HG03521 (cell line): ENCODE data around the gene ATG7.

Experiments
- ATAC-seq: cut with Tn5 transposase; IDR thresholded peaks from one replicate; pipeline ENCODE4 v1.9.1; 2021; ENCODE audit warnings: mild to moderate bottlenecking, moderate library complexity; ENCODE audit not compliant: unreplicated experiment

Gene ATG7

DNA sequence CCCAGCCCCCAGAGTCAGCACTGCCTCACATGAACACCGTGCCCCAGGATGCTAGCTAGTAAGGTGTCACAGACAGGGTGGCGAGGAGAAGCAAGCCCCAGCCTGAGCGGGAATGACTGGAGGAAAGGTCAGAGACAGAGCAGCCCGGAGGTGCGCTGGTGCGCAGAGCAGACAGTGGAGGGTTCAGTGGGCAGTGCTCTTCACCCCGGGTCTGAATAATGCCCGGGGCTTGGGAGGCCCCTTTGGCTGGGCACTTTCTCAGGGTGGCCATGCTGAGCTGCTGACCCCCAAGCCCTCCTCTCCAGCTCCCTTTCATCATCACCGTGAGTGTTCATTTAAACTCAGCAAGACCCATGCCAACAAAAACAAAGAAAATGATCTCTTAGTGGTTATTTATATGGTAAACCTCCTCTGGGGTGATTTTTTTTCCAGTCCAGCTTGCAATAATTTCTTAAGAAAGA, 260.8 kb downstream of the ATG7 start:
- no peak for ATAC-seq

GRCh38 chr3:11534011-11534792, 262.0 kb downstream of the ATG7 start:
- ATAC-seq = no peak

DNA sequence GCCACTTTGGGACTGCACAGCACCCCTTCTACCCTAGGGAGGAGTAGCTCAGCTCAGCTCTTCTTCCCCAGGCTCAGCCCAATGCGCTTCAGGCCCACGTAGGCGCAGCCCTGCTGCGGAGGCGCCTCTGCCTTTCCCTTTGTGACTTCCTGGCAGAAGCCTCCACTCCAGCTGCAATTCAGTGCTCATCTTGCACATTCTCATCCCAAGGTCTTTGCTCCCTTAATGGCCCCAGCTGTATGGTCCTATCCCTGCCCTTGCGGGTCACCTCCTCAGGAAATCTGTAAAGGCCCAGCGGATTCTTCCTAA, 262.6 kb downstream of the ATG7 start:
- ATAC-seq = no peak

DNA sequence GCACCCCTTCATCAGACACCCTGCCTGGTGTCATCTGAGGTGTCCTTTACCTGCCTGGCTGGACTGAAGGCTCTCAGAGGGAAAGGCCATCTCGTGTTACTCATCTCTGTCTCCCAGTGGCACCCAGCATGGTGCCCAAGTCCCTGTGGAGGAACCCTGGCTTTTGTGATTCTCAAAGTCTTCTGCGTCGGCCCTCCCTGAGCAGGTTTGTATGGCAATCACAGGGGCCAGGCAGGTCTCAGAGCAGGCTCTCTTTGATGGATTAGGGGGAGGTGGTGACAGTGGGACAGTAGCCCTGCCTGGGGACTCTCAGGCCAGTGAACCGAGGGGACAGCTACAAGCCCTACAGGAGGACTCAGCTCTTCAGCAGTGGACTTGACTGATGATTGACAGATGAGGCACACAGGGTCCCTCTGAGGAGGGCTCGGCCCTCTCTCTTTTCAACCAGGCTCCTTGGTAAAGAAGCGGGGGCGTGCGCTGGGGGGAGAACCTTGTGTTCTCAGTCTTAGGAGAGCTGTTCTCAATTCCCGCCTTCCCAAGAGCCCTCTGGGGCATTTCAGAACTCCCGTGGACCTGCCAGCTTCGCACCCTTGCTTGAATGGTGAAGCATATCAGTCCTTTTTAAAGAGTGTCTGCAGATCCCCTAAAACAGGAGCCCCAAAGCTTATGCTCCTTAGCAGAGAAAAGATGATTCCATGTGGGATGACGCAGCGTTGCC, 263.2 kb downstream of the ATG7 start:
- ATAC-seq = no peak

GRCh38 chr3:11536132-11536935, 264.1 kb downstream of the ATG7 start:
- ATAC-seq = no peak

DNA sequence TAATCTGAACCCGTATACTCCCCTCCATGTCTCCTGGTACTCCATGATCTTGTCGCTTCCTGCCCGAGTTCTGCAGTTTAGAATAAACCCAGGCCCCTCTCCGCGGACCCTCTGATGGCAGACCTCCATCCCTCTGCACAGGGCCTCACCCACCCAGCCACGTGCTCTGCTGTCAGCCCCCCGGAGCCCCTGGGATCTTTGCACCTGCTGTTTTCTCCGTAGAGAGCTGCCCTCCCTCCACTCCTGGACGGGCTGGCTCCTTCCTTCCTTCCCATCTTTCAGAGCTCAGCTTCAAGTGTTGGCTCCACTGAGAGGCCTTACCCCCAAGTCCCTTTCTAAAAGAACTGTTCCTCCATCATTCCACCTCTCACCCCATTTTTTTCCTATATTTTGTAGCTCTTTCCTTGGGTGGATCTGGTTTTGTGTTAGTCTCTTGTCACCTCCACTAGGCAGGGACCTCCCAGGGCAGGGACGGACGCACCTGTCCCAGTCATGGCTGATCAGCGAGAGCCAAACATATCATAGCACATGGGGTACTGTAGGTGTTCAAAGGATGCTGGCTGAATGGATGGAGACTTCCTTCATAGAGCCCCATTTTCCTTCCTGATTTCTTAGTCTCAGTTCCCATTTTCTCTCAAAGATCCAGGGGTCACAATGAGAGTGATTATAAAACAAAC, 264.9 kb downstream of the ATG7 start:
- ATAC-seq = no peak

GRCh38 chr3:11538581-11538980, 266.4 kb downstream of the ATG7 start:
- no peak for ATAC-seq

DNA sequence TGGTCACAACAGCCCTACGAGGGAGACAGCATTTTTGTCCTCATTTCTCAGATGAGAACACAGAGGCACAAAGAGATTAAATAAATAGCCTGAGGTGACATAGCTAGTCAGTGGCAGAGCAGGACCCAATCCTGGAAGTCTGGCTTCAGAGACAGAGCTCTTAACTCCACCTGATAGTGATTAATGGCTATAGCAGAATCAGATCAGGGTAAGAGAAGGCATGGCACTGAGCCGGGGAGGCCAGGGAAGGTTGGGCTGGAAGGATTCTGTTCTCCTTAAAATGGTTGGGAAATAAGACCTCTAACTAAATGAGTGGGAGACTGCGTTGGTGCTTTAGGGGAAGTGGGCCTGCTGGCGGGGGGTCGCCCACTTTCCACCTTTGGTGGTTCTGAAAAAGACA, 267.0 kb downstream of the ATG7 start:
- no peak for ATAC-seq

DNA sequence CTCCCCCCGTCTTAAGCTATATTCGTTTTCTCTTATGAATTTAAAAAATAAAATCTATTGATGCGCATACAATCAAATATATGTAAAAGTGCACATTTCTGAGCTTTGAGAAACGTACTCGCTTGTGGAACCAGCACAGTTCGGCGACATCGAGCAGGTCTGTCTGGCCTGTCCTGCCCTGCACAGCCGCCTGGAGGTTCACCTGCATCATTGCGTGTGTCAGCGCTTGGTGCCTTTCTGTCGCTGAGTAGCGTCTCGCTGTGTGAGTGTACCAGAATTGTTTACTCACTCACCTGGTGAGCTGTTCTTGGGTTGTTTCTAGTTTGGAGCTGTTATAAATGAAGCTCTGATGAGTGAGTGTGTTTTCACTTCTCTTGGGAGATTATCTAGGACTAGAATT, 267.5 kb downstream of the ATG7 start:
- ATAC-seq = no peak

GRCh38 chr3:11541321-11542303, 269.4 kb downstream of the ATG7 start:
- ATAC-seq = no peak

- ATAC-seq = no peak
Observed at GRCh38 chr3:11542551-11542950, 270.4 kb downstream of the ATG7 start.

DNA sequence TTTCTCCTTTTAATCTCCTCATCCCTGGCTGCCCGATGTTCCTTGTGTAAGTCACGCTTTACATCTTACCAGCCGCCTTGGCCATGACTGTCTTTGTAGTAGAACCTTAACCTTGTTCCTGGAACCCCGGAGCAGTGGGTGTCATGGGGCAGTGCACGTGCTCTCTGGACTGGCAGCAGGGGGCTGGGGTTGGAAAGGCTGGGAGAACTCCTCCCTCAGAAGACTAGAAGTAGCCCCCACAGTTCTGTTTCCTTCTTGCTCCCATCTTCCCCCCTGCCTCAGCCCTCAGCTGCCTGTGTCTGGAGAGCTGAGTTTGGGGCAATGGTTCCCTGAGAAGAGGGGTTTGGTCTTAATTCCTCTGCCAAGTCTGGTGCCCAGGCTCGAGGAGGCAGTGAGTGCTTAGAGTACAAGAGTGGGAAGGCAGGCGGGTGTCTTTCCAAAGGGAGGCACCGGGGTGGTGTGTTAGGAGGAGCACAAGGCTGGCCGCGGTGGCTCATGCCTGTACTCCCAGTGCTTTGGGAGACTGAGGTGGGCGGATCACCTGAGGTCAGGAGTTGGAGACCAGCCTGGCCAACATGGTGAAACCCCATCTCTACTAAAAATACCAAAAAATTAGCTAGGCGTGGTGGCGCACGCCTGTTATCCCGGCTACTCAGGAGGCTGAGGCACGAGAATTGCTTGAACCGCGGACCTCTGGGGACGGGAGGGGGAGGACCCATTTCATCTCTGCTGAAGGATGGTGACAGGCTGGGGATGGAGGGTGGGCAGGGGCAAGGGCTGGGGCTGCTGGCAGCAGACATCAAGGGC, 271.1 kb downstream of the ATG7 start:
- ATAC-seq = no peak

DNA sequence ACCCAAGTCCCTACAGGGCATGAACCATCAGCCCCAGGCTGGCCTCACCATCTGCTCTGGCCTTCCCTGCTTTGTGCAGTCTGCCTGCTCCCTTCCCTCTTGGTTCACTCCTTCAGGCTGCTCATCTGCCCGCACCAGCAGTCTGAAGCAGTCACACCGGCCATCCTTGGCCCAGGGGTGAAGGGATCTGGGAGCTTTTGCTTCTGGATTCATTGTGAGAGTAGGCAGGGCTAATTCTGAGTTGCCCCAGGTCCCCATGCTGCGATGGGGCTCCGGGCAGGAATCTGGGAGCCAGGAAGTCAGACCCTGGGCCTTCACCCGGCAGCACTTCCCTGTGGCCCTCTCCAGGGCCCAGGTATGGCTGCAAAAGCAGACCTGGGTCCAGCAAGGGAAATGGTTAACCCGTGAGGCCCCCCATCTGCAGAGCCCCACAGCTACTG, 271.8 kb downstream of the ATG7 start:
- no peak for ATAC-seq

GRCh38 chr3:11544412-11545181, 272.4 kb downstream of the ATG7 start:
- ATAC-seq = no peak

GRCh38 chr3:11545186-11545851, 273.1 kb downstream of the ATG7 start:
- no peak for ATAC-seq

GRCh38 chr3:11546657-11547302, 274.6 kb downstream of the ATG7 start:
- no peak for ATAC-seq

GRCh38 chr3:11547498-11547897, 275.3 kb downstream of the ATG7 start:
- no peak for ATAC-seq
